ENCODE measurements around the gene FAM111B.
"Not testable (repeated sequence)": the region's sequence is repeated elsewhere in the genome, so short reads cannot be mapped to it uniquely, and the experiment has no call there.

- not testable (repeated sequence) for TF ChIP-seq ZNF274 (IDR thresholded peaks at IDR 0.05; ENCODE audit: low read depth, low read length); SUZ12 (IDR thresholded peaks at IDR 0.05; ENCODE audit: extremely low read depth, insufficient read depth, insufficient read length)
Observed at GRCh38 chr11:59097938-59098337, 9.1 kb upstream of the FAM111B start.
